Hepatocyte (in vitro differentiated cells): ENCODE measurements around the gene DTX1.

Experiments used
- EZH2 ChIP-seq: fragments of 200-600 bp; sonication (generic); IDR thresholded peaks from 2 replicates; pipeline ENCODE4 v1.6.1; 2016; ENCODE audit warnings: antibody characterized with exemption, mild to moderate bottlenecking, borderline replicate concordance
- EZH2phosphoT487 ChIP-seq: fragments of 200-600 bp; sonication (generic); IDR thresholded peaks from one replicate; pipeline ENCODE4 v1.6.1; 2018; ENCODE audit warnings: antibody characterized with exemption, mild to moderate bottlenecking, low read depth, moderate library complexity; ENCODE audit not compliant: unreplicated experiment, severe bottlenecking
- TF ChIP-seq, protein P1 (sequence below): fragments of 200-600 bp; sonication (generic); IDR thresholded peaks from 2 replicates; pipeline ENCODE4 v1.5.1; 2016; ENCODE audit warnings: antibody characterized with exemption, mild to moderate bottlenecking; ENCODE audit not compliant: poor library complexity

DNA sequence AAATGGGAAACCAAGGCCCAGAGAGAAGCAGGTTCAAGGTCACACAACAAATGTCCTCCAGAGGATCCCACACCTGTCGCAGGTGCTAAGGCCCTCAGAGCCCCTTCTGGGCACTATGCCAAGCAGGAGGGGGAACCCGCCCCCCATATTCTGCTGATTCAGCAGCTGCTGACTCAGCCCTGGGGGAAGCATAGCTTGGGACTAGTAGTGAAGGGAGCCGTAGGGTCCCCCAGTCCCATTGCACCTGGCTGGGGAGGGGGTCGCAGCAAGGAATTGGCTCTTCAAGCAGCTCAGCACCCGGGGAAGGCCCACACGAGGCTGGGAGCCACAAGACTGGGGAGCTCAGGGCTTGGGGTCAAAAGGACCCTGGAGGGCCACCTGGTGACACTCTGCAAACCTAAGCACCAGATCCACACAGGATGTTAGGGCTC lies 78.0 kb downstream of the DTX1 start:
- TF ChIP-seq, protein P1, sequence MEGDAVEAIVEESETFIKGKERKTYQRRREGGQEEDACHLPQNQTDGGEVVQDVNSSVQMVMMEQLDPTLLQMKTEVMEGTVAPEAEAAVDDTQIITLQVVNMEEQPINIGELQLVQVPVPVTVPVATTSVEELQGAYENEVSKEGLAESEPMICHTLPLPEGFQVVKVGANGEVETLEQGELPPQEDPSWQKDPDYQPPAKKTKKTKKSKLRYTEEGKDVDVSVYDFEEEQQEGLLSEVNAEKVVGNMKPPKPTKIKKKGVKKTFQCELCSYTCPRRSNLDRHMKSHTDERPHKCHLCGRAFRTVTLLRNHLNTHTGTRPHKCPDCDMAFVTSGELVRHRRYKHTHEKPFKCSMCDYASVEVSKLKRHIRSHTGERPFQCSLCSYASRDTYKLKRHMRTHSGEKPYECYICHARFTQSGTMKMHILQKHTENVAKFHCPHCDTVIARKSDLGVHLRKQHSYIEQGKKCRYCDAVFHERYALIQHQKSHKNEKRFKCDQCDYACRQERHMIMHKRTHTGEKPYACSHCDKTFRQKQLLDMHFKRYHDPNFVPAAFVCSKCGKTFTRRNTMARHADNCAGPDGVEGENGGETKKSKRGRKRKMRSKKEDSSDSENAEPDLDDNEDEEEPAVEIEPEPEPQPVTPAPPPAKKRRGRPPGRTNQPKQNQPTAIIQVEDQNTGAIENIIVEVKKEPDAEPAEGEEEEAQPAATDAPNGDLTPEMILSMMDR = no peak
- TF ChIP-seq EZH2 (no peak), EZH2phosphoT487 (no peak)
